NOMO-1 (cell line): ENCODE data around the gene FAM53C.
"Not testable (repeated sequence)": the region's sequence is repeated elsewhere in the genome, so short reads cannot be mapped to it uniquely, and the experiment has no call there.

Source experiments
- DNase-seq, 2 experiments: peaks; one replicate each; lab custom pipeline; 2025; ENCODE audit not compliant: unreplicated experiment in 2 of 2; lab: John Stamatoyannopoulos, UW

The FAM53C gene

GRCh38 chr5:138389332-138389731, 51.3 kb downstream of the FAM53C start:
- DNase-seq, result no peak

GRCh38 chr5:138389911-138390310, 51.8 kb downstream of the FAM53C start:
- not testable (repeated sequence) for DNase-seq

- DNase-seq, result no peak
Observed at GRCh38 chr5:138391859-138392386, 53.9 kb downstream of the FAM53C start.
